Activated CD4-positive, alpha-beta memory T cell treated with anti-CD3 and anti-CD28 coated beads for 36 hours (primary cell): Measurements from ENCODE around the gene ZNF385B. TPM values are rescaled to one million over a fixed set of nuclear protein-coding genes. Genes with fewer than 3 reads are reported as not detected.

Experiments used
- CTCF ChIA-PET: fragments of 350-600 bp; sonication (Branson Sonifier 250); formaldehyde crosslinking; loops from one replicate; lab custom pipeline; 2021; ENCODE audit warnings: antibody characterized with exemption, inconsistent platforms; lab: Charles Lee
- POLR2A ChIA-PET: fragments of 350-600 bp; sonication (Branson Sonifier 250); formaldehyde crosslinking; loops from one replicate; lab custom pipeline; 2021; ENCODE audit warnings: antibody characterized with exemption; lab: Charles Lee
- DNase-seq: peaks from one replicate; pipeline ENCODE4 v3.0.0-alpha.2; 2020
- H3K27ac Mint-ChIP-seq: one replicate; pipeline ENCODE4 v1.8.0; 2021; ENCODE audit warnings: mixed read lengths
- H3K27me3 Mint-ChIP-seq: one replicate; pipeline ENCODE4 v1.8.0; 2021; ENCODE audit warnings: mixed read lengths
- H3K36me3 Mint-ChIP-seq: one replicate; pipeline ENCODE4 v1.8.0; 2021; ENCODE audit warnings: mixed read lengths
- H3K4me1 Mint-ChIP-seq: one replicate; pipeline ENCODE4 v1.8.0; 2021; ENCODE audit warnings: low read depth, mixed read lengths
- H3K4me3 Mint-ChIP-seq: one replicate; pipeline ENCODE4 v1.8.0; 2021; ENCODE audit warnings: mild to moderate bottlenecking, mixed read lengths
- H3K9me3 Mint-ChIP-seq: one replicate; pipeline ENCODE4 v1.8.0; 2021; ENCODE audit warnings: mixed read lengths
- intact Hi-C: fragments of 100-400 bp; cut with micrococcal nuclease; formaldehyde crosslinking; loops from one replicate; pipeline ENCODE4 v1.15.1; 2023
- total RNA-seq, 2 experiments: library from RNA; stranded (reverse); gene quantifications; one replicate each; pipeline ENCODE4 v1.2.3, GENCODE V29; 2021

The ZNF385B gene
- total RNA-seq, 2 experiments from 2014 or later, result not detected

DNA sequence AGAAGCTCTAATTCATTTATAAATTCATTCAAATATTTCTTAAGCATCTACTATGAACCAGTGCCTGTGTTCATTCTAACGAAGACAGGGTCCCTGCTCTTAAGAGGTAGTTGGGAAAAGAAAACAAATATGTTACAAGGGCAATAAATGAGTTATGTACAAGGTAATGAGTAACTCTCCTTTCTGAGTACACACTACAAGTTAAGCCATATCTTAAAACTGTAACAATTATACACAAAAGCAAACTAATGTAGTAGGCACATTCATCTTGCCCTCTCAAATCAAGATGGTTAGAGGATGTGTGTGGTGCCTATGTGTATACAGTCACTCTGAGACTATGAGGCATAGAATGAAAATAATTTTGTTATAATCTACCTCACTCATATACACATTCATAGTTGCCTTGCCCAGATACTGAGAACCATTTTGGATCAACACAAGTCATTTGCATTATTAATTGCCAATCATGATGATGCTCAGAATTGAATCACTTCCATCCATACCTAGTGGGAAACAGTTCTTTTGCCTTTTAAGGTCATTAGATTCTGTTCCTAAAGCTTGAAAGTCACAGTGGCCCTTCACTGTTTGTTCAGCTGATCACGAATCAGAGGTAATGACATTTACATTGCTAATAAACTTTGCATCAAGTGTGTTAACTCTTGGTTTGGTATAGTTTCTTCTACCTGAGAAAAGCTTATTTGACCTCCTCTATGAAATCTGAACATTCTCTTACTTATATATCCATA lies 283.1 kb downstream of the ZNF385B start:
- intact Hi-C loops, result no loop called here
- POLR2A ChIA-PET, result no interaction called here
- H3K36me3 Mint-ChIP-seq, result no peaks in the 10 kb centered on the region
- H3K27ac Mint-ChIP-seq, result no peak overlapping the region
- H3K4me1 Mint-ChIP-seq, result no peaks in the 10 kb centered on the region
- DNase-seq, result no peak
- no peaks in the 10 kb centered on the region for H3K9me3 Mint-ChIP-seq
- CTCF ChIA-PET, result interaction anchor here (0.6 kb wide), 1 partner anchor 43 kb away, joined by 4 read pairs; no protein-coding TSS in a partner anchor
- no peak overlapping the region for H3K4me3 Mint-ChIP-seq
- no peaks in the 10 kb centered on the region for H3K27me3 Mint-ChIP-seq

DNA sequence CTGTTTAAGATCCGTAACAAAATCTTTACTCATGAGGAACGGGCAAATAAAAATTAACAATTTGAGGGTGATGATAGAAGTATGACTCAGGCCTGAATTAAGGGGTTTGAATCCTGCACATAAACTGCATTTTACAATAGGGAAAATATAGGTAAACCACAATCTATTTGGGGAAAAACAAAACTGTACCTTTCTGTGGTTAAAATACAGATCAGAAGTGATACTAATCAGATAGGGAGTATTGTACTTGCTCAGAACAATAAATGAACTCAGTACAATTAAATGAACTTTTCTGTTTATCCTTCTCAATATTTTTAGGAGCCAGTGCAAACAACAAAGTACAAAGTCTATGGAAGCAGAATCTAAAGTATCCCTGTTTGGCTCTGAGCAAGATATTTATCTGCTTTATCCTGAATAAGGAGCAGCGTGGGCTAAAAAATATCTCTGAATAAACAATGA lies 287.3 kb downstream of the ZNF385B start:
- intact Hi-C loops, result no loop called here
- Mint-ChIP-seq H3K27me3 (no peaks in the 10 kb centered on the region), H3K36me3 (no peaks in the 10 kb centered on the region), H3K9me3 (no peaks in the 10 kb centered on the region), H3K4me1 (no peaks in the 10 kb centered on the region), H3K27ac (no peak overlapping the region), H3K4me3 (no peak overlapping the region)
- no peak for DNase-seq
- ChIA-PET CTCF (no interaction called here), POLR2A (no interaction called here)

DNA sequence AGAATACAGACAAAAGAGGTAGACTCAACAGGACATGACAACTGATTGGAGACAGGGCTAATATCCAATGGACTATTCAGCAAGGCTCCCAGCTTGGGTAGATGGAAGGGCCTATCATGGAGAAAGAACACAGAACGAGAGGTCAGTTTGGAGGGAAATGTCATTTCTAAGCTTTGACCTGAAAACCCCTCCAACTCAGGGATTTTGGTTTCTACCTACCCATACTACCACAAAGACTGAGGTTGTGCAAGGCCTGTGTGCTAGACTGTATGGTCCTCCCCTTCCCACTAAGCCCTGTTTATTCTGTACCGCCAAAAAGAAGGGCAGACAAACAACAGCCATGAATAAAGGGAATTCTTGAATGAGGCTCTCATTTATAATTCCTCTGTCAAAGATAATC lies 288.9 kb downstream of the ZNF385B start:
- Mint-ChIP-seq H3K27me3 (peaks cover 2% of the 10 kb centered on the region), H3K36me3 (no peaks in the 10 kb centered on the region), H3K4me1 (no peaks in the 10 kb centered on the region), H3K4me3 (no peak overlapping the region), H3K27ac (no peak overlapping the region), H3K9me3 (no peaks in the 10 kb centered on the region)
- no peak for DNase-seq
- ChIA-PET POLR2A (no interaction called here), CTCF (no interaction called here)
- intact Hi-C loops, result no loop called here

DNA sequence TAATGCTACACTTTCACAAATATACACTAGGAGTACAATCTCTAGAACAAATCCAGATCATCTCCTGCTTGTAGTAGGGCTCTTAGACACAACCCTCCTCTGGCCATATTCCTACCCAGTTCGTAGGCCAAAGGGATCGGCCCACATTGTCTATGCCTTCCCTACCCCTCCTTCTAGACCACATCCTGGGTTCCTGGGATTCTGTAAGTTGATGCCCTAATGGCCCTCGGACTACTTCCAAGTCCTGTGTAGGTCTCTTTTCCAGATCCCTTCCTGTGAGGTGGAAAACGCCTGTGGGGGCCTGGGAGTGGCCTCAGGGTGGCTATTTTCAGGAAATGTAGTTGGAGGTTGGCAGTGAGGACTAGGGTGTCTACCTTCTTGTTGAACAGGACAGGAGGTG lies 289.7 kb downstream of the ZNF385B start:
- ChIA-PET CTCF (no interaction called here), POLR2A (no interaction called here)
- no peak for DNase-seq
- Mint-ChIP-seq H3K4me1 (no peaks in the 10 kb centered on the region), H3K9me3 (no peaks in the 10 kb centered on the region), H3K27ac (no peak overlapping the region), H3K36me3 (no peaks in the 10 kb centered on the region), H3K4me3 (no peak overlapping the region), H3K27me3 (peaks cover 2% of the 10 kb centered on the region)
- intact Hi-C loops, result no loop called here

DNA sequence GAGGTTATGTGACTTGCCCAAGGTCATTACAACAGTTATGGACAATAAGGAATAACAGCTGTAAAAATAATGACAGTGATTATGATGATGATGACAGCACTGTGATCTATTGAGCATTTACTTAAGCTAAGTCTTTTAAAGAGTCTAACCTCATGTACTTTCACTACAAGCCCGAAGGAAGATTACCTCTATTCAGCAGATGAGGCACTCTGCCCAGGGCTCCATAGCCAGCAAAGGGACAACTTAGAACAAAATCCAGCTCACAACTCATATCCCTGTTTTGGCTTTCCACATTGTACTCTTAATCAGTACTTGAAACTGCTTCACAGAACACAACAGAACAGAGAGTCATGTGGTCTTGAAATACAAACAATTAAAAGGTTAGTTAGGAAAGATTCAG lies 290.2 kb downstream of the ZNF385B start:
- H3K27ac Mint-ChIP-seq, result no peak overlapping the region
- peaks cover 2% of the 10 kb centered on the region for H3K27me3 Mint-ChIP-seq
- H3K9me3 Mint-ChIP-seq, result no peaks in the 10 kb centered on the region
- intact Hi-C loops, result no loop called here
- no peak overlapping the region for H3K4me3 Mint-ChIP-seq
- POLR2A ChIA-PET, result no interaction called here
- H3K4me1 Mint-ChIP-seq, result no peaks in the 10 kb centered on the region
- DNase-seq, result no peak
- H3K36me3 Mint-ChIP-seq, result no peaks in the 10 kb centered on the region
- CTCF ChIA-PET, result no interaction called here

DNA sequence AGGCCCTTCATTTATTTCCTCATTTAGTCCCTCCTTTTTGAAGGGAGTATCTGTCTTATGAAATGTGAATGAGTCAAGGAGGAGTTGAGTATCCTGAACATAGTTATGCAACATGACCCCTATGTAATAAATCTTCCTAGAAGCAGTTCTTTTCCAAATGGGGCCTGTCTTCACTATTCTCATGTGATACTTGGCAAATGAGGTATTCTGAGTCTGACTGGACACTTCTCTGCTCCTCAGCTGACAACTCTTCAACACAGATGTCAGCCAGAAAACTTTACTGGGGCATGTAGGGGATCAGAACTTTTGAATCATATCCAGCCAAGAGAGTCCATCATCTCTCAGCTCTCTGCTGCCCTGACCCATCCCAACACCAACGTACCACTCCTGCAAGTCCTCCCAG lies 291.6 kb downstream of the ZNF385B start:
- intact Hi-C loops, result no loop called here
- H3K27ac Mint-ChIP-seq, result no peak overlapping the region
- peaks cover 2% of the 10 kb centered on the region for H3K27me3 Mint-ChIP-seq
- no peak overlapping the region for H3K4me3 Mint-ChIP-seq
- ChIA-PET CTCF (no interaction called here), POLR2A (no interaction called here)
- H3K4me1 Mint-ChIP-seq, result no peaks in the 10 kb centered on the region
- H3K9me3 Mint-ChIP-seq, result no peaks in the 10 kb centered on the region
- DNase-seq, result no peak
- H3K36me3 Mint-ChIP-seq, result no peaks in the 10 kb centered on the region

DNA sequence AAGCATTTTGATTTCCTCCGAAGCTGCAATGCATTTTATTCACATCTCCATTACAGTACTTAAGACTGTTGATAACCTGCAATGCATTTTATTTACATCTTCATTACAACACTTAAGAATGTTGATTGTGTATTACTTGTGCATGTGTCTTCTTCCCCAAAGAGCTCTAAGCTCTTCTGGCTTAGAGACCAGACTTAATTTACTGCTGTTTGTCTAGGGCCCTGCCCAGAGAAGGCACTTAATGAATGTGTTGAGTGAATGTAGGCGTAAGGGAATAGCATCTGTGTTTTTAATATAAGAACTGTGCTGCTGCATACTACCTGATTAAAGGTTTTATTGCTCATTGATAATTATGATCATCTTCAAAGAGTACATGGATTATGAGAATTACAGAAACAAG lies 295.6 kb downstream of the ZNF385B start:
- Mint-ChIP-seq H3K36me3 (no peaks in the 10 kb centered on the region), H3K4me3 (no peak overlapping the region), H3K9me3 (no peaks in the 10 kb centered on the region), H3K27ac (no peak overlapping the region), H3K27me3 (peaks cover 2% of the 10 kb centered on the region), H3K4me1 (no peaks in the 10 kb centered on the region)
- no peak for DNase-seq
- ChIA-PET POLR2A (no interaction called here), CTCF (no interaction called here)
- intact Hi-C loops, result no loop called here

DNA sequence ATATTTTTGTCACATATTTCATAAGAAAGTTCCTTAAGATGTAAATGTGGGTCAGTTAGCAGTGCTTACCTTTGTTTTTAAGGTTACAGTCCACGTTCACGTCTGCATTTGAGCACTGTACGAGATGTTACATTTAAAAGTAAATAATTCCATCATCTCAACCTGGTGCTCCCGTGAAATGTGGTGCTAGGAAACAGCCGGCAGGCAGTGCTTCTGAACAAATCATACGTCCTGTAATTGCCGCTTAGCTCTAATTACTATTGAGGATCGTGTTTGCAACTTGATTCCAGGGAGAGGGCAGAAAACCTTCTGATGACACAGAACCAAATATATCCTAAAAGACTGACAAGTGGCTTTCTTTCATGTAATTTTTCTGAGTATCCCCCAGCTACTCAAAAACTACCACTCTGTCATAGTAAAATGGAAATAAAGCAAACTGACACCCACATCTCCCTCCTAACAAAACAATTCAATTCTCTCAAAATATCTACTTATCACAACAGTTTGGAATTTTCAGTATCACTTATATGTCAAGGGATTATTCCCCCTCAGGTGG lies 299.0 kb downstream of the ZNF385B start:
- no peak overlapping the region for H3K27ac Mint-ChIP-seq
- ChIA-PET CTCF (no interaction called here), POLR2A (no interaction called here)
- H3K27me3 Mint-ChIP-seq, result no peaks in the 10 kb centered on the region
- no peaks in the 10 kb centered on the region for H3K4me1 Mint-ChIP-seq
- DNase-seq, result no peak
- no peak overlapping the region for H3K4me3 Mint-ChIP-seq
- intact Hi-C loops, result no loop called here
- no peaks in the 10 kb centered on the region for H3K36me3 Mint-ChIP-seq
- H3K9me3 Mint-ChIP-seq, result no peaks in the 10 kb centered on the region

DNA sequence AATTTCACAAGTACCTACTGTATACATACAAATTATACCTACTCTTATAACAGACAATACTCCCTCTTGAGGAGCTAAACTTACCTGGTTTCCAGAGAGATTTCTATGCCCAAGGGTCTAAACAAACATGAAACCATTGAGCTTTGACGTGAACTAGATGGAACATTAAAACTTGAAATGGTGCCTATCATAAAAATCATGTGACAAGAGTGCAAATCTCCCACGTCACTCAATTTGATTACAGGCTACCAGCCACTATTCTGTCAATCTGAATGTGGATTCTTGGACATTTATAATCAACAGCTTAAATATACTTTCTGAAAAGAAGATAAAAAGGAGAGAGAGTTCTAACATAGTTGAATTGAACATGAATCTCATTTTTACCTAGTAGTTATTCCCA lies 299.7 kb downstream of the ZNF385B start:
- intact Hi-C loops, result no loop called here
- Mint-ChIP-seq H3K36me3 (no peaks in the 10 kb centered on the region), H3K4me3 (no peak overlapping the region), H3K4me1 (no peaks in the 10 kb centered on the region), H3K9me3 (no peaks in the 10 kb centered on the region), H3K27ac (no peak overlapping the region), H3K27me3 (no peaks in the 10 kb centered on the region)
- ChIA-PET CTCF (no interaction called here), POLR2A (no interaction called here)
- no peak for DNase-seq

DNA sequence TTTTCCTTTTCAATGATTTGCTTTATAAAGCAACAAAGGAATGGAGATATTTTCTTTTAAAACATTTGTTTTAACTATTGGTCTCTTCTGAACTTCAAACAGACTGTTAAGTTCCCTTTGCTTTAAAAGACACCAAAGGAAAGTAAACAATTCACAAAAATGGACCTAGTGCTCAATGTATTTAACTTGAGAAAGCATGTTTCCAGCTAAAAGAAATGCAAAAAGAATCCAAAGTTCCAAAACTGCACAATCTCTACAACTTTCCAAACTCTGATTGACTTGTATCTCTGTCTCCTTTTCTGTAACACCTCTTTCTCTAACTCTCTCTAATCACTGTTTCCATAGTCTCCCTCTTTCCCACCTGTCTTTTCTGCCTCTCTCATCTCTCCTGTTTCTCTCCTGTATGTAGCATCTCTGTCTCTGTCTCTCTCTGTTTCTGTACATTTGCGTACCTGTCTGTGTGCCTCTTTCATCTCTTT lies 301.1 kb downstream of the ZNF385B start:
- ChIA-PET CTCF (no interaction called here), POLR2A (no interaction called here)
- H3K27me3 Mint-ChIP-seq, result no peaks in the 10 kb centered on the region
- H3K4me1 Mint-ChIP-seq, result no peaks in the 10 kb centered on the region
- no peak overlapping the region for H3K27ac Mint-ChIP-seq
- H3K4me3 Mint-ChIP-seq, result no peak overlapping the region
- DNase-seq, result no peak
- no peaks in the 10 kb centered on the region for H3K36me3 Mint-ChIP-seq
- intact Hi-C loops, result no loop called here
- H3K9me3 Mint-ChIP-seq, result no peaks in the 10 kb centered on the region

DNA sequence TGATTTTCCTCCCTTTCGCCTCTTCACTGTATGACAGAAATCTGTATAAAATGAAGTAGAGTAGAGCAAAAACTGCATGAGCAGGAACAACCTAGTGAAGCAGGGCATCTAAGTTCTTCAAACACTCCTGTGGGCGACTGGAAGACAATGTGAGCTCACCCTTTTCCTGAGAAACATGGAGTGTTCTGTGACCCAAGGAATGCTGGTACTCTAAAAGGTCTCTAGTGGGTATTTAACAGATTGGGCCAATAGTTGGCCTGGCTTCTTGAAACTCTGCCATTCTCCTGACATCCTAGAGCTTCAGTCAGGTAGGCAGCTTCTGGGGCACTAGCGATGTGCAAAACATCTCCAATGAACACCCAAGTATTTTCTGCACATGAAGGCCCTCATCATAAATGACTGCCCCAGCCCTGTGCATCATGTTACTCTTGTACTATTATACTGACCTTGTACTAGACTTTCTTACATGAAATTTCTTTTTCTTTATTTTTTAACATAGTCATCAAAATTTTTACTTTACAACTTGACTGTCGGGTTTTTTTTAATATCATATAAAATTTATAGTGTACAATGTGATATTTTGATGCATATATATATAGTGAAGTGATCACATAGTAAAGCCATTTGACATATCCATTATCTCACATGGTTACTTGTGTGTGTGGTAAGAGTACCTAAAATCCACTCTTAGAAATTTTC lies 302.2 kb downstream of the ZNF385B start:
- intact Hi-C loops, result no loop called here
- no peak for DNase-seq
- H3K27ac Mint-ChIP-seq, result no peak overlapping the region
- H3K27me3 Mint-ChIP-seq, result no peaks in the 10 kb centered on the region
- no peaks in the 10 kb centered on the region for H3K9me3 Mint-ChIP-seq
- ChIA-PET POLR2A (no interaction called here), CTCF (no interaction called here)
- no peaks in the 10 kb centered on the region for H3K4me1 Mint-ChIP-seq
- no peak overlapping the region for H3K4me3 Mint-ChIP-seq
- H3K36me3 Mint-ChIP-seq, result no peaks in the 10 kb centered on the region

DNA sequence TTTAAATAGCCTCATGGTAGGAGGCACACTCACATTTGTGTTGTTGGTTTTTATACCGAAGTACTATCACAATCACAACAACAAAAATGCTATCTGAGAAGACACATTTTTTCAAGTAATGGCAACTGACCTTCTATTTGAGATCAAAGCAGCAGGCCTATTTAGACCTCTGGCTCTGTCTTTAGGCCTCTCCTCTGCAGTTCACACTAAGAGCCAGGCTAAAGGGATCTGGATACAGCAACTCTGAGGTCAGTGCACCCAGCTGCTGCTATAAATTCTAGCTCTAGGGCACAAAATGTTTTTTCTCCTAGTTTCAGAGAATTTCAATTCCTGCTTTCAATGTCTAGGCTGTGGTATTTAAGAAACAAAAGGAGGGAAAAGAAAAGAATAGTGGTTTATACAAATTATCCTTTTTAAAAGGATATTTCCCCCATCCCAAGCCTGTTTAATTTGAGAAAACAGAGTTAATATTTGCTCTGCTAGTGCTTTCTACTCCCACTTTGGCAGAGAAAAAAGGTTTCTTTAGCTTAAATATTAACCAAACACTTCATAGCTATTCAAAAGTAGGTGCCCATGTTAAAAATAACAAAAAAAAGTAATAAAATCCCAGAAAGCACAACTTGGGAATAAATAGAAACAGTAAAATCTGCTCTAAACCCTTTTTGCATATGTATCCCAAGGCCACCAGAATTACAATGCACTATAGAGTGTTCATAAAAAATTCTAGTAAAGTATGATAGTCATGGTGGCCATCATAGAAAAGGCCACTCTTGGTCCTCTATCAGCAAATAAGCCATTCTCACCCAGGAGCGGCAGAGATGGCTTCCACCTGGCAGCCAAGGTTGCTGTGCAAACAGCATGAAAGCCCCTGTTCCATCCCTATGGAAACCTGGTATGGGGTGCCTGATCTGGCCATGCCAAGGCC lies 303.1 kb downstream of the ZNF385B start:
- Mint-ChIP-seq H3K36me3 (no peaks in the 10 kb centered on the region), H3K4me3 (no peak overlapping the region), H3K27me3 (no peaks in the 10 kb centered on the region), H3K4me1 (no peaks in the 10 kb centered on the region), H3K9me3 (no peaks in the 10 kb centered on the region), H3K27ac (no peak overlapping the region)
- DNase-seq, result no peak
- ChIA-PET CTCF (no interaction called here), POLR2A (no interaction called here)
- intact Hi-C loops, result no loop called here
